NAMALWA (cell line): Measurements from ENCODE around the gene KLHL35.

Experiments
- DNase-seq: peaks from one replicate; pipeline ENCODE4 v3.0.0-alpha.2; 2015; ENCODE audit warnings: low spot score

KLHL35 gene

DNA sequence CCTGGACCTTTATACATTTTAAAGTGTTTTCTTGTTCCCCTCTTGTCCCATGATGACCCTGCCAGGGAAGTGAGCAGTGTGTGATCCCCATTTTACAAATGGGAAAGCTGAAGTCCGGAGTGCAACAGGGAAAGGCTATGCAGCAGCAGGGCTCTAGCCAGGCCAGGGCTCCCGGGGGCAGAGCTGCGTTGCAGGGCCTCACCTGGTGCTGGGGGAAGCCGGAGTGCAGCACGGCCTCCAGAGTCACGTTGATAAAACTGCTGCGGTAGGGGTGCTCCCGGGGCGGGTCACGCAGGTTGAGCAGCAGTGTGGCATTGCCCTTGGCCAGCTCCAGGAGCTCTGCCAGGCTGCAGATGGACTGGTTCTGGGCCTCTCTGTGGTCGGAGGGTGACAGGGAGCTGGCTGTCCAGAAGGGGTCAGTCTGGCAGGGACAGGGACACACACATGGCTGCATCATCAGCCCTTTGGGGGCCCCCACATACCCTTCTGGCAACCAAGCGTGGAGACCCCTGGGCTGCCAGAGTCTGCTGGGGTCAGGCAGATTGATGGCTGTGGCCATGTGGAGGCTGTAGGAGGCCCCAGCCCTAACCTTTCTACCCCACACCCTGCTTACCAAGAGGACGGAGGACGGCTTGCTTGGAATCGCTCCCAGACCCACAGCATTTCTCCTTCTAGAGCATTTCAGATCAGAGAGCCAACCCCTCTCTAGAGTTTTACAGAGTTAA lies 9.3 kb upstream of the KLHL35 start:
- no peak for DNase-seq

DNA sequence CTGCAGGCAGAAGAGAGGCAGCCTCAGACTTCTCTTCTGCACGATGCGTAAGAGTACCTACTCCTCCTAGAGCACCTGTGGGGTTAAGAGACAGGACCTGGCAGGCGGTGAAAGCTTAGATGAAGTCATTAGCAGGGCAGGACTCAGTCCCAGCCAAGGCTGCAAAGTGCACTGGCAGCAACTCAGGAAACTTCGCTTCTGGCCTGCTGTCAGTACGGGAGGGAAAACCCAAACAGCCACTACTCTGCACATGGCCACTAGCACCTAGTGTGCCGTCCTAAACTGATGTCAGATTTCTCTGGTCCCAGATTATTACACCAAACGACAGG lies 8.8 kb upstream of the KLHL35 start:
- DNase-seq, result no peak

DNA sequence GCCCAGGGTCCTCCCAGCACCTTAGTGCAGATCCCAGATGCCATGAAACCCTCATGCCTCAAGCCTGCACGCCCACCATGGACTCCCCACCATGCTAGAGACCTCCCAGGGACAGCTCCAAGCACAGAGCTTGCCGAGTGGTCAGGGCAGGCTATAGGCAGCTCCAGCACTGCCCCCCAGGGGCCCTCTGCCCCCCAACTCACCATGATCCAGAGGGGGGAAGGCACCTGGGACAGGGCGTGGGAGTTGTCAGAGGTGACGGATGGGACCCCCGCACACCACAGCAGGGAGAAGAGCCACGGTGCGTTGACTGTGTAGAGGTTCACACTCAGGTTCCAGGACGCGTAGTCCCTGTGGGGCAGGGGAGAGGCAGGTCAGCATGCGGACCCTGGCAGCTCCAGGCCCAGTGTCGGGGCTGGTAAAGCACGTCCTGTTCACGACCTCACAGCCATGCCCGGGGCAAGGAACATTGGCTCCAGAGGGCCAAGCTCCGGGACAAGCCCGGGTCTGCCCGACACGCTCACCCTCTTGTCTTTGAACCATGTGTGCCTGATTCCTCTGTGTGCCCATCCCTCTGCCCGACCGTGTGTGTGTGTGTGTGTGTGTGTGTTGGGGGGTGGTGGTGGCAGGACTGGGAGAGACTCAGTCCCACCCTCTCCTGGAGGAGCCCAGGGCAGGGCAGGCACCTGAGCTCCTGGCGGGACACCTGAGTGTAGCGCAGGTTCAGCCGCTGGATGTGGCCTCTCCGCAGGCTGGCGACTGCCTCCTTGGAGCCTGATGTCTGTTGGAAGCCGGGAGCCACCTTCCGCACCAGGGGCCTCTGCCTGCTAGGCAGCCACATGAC lies 8.2 kb upstream of the KLHL35 start:
- no peak for DNase-seq

DNA sequence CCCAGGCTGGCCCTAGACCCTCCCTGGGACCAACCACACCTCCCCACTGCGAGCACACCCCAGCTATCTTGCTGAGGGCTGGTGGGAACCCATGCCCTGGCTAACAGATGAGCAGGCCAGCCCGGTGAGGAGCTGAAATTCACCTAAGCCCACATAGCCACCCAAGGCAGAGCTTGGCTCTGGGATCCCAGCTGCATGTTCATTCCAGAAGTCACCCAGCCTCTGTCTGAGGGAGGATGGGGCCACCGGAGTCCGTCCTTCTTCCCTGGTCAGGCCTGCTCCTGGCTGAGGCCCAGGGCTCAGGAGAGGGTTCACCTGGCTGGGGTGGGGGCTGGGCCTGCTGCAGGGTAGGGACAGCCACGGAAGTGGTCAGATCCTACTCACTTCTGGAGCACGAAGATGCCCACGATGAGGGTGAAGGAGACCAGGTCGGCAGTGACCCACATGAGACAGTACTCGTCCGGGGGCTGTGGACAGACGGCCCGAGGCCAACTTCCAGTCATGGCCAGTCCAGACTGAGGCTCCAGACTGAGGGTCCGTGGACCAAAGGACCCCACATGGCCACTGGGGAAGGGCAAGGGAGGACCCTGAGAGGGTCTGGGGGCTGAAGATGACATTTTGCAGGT lies 6.6 kb upstream of the KLHL35 start:
- no peak for DNase-seq

GRCh38 chr11:75439026-75439425 lies 6.0 kb upstream of the KLHL35 start:
- DNase-seq, result no peak

DNA sequence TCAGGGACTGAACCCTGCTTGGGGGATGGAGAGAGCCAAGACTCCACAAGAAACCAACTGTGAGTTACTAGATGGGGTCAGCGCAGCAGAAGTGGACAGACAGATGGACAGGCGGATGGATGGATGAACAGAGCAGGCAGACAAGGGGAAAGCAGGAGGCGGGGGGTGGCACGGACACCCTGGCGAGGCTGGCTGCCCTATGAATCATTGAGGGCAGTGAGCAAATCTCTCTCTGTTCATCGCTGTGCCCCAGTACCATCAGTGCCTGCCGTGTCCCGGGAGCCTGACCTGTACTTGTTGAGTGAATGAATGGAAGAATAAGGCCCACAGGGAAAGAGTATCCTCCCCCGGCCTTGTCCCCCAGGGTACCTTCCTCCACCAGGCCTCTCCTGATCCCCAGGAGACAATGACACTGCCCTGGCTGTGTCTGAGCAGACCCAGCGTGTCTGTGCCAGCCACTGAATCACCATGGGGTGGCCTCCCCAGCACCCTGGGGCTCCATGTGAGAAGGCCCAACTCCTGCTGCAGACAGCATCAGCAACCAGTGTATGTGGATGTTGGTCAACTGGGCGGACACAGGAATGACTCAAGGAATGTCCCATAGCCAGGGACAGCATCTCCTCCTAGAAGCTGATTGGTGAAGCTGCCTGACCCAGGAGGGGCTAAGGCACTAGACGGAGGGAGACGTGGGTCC lies 5.1 kb upstream of the KLHL35 start:
- DNase-seq, result no peak

- DNase-seq, result no peak
These were observed 3.8 kb upstream of the KLHL35 start for GRCh38 chr11:75436806-75437205.

- DNase-seq, result no peak
These were observed 2.5 kb upstream of the KLHL35 start for GRCh38 chr11:75435571-75435925.

DNA sequence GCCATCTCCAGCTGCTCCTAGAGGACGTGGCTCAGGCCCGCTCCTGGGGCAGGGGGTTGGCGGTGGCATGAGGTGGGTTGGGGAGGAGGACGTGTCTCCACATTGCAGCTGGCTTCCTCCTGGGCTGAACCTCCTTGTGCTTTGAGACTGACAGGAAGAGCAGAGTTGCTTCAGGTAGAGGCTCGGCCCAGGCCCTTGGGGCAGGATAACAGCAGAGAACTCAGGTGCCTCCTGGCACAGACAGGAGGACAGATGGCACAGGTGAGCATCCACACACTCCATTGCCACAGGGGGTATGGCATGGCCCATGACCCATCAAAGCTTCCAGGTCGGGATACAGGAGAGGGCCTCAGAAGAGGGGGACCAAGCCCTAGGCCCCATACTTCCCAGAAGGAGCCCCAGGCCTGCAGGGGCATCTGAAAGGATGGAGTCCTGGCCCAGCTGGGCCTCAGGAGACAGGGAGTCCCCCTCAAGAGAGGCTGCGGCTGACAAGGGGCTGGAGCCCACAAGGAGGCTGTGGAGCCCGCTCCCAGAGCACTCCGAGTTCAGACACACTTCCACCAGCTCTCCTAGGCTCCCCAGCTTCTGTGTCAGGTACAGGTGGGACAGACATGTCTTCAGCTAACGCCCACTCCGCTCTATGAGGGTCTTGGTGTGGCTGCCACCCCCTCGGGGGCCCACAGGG lies 2.0 kb upstream of the KLHL35 start:
- DNase-seq, result no peak

- DNase-seq, result no peak
These were observed 1.0 kb upstream of the KLHL35 start for GRCh38 chr11:75434051-75434450.

GRCh38 chr11:75433443-75433842 lies 440 bp upstream of the KLHL35 start:
- no peak for DNase-seq

GRCh38 chr11:75431533-75432525 lies 1.2 kb downstream of the KLHL35 start:
- DNase-seq, result no peak

DNA sequence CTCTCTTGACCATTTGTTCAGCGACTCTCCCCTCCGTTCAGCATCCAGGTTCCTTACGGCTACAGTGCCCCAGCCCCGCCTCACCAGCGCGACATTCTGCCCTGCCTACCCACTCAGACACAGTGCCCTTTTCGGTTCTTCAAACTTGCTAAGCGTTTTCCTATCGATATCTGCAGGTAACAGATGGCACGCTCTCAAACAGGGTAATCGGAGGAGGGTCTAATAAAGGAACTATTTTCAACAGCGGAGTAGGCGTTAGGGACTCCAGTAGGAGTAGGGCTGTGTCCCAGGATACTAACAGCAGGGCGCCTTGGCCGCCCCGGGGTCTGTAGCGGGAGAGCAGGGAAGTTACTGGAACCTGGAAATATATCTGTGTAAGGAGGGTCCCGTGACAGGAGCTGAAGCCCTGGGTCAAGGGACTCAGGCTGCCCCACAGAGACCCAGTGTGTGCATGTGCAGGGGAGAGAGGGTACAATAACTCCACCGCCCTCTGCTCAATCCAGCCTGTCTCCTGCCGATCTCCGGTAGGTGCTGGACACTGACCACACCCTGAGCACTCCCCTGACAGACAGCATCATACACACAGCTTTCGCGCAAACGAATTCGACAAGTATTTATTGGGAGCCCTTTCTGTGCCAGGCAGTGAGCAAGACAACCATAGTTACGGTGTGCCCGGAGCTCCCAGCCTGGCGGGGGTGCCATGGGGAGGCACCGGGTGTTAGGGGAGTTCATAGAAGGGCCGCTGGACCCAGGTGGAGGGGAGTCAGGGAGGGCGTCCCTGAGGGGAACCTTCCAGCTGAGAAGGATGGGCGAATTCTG lies 2.1 kb downstream of the KLHL35 start:
- no peak for DNase-seq

DNA sequence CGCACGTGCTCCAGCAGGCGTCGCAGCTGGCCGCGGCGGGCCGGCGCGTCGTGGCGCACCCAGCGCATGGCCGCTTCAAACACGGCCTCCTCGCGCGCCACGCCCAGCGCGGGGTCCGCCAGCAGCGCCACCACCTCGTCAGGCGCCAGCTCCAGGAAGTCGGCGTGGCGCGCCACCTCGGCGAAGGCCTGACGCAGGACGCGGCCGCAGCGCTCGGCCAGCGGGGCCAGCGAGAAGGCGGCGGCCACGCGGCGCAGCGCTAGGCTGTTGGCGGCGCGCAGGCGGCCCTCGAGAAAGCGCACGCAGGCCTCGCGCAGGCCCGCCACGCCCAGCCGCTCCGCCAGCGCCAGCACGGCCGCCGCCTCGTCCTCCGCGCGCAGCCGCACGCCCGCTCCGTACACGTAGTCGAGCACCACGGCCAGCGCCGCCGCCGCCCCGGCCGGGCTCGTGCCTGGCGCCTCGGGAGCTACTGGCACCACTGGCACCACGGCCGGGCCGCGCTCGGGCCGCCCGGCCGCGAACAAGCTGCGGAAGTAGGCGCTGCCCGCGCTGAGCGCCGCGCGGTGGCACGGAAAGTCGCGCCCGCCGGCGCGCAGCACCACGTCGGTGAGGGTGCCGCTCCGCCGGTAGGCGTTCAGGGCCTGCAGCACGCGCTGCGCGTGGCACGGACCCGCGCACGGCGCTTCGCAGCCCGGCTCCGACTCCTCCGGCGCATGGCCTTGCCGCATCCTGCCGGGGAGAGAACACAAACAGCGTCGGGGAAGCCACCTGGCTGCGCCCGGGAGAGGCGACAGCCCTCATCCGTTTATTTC lies 2.9 kb downstream of the KLHL35 start:
- DNase-seq, result no peak

GRCh38 chr11:75429641-75429901 lies 3.4 kb downstream of the KLHL35 start:
- DNase-seq, result no peak

DNA sequence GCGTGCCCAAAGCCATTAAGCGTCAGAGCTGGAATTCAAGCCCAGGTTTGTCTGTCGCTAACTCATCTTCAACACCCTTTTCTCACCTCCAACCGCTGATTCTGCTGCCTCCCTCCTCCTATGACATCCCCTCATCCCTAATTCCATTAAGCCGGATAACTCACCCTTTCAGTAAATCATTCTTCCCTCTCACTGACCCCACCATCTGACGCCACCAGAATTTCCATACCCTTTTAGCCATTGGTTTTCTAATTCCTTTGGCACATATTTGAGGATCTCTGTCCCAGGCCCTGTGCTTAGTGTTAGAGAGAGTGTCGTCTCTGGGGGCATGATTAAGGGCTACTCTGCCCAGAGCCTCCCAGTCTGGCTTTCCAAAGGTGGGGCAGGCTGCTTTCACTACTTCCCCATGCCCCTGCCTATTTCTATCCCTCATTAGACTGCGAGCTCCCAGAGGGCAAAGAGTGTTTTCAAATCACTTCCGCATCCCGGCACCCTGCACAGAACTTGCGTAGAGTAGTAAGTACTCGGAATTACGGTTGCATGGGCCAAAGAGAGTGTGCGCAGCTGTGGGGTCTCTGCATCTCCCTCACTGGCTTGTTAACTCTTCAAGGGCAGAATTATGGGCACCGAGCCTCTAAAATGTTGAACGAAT lies 3.9 kb downstream of the KLHL35 start:
- DNase-seq, result no peak

DNA sequence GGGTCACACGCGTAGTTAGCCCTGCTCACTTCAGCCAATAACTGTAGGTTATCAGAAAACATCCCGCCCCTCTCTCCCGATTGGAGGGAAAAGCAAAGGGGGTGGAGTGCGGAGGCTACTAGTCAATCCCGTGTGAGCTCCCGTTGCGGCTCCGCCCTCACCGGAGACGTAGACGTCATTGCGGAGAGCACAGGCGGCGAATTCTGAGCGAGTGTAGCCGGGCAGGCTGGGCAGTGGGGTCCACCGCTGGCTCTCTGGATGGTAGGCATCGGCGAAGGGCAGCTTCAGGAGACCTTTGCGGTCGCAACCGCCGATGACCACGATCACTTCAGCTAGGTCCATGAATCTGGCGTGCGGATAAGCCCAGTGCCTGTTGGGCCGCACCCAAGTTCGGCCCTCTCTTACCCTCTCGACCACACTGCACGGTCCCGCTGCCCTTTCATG lies 4.7 kb downstream of the KLHL35 start:
- no peak for DNase-seq

GRCh38 chr11:75427181-75427580 lies 5.8 kb downstream of the KLHL35 start:
- no peak for DNase-seq

DNA sequence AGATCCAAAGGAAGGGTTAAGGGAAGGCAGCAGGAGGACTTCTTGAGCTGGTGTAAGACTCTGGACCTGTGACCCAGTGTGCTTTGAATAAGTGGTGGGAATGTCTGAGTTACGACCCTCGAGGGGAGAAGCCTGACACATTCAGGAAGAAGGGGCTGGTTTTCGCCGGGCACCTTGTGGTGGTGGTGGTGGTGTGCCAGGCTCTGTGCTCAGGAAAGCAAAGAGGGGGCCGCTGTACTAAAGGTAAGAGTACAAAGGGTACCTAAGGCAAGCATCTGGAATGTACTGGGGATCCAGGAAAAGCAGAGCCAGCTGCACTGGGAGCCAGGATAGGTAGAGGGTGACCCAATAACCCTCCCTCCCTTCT lies 6.3 kb downstream of the KLHL35 start:
- no peak for DNase-seq
